Neutrophil (primary cell): ENCODE data around the gene POMP.

Experiments
- H3K27ac ChIP-seq: fragments of 200-600 bp; sonication (generic); 2 replicates; pipeline ENCODE4 v1.5.1; 2016; ENCODE audit warnings: mild to moderate bottlenecking, moderate library complexity
- H3K27me3 ChIP-seq: fragments of 200-600 bp; sonication (generic); 2 replicates; pipeline ENCODE4 v1.6.0; 2016; ENCODE audit warnings: mild to moderate bottlenecking
- H3K36me3 ChIP-seq: fragments of 200-600 bp; sonication (generic); 2 replicates; pipeline ENCODE4 v1.5.1; 2017
- H3K4me1 ChIP-seq, 2 experiments: fragments of 200-600 bp in 1 of 2; sonication (generic) in 1 of 2; 1 replicate in 1 of 2; 2 replicates in 1 of 2; pipeline versions ENCODE4 v1.5.1 to v1.6.1; 2013 to 2016; ENCODE audit warnings: low read depth in 1 of 2, low read length in 1 of 2, mild to moderate bottlenecking in 1 of 2, moderate library complexity in 1 of 2; ENCODE audit not compliant: control insufficient read depth in 1 of 2, insufficient read depth in 1 of 2
- H3K4me3 ChIP-seq, 2 experiments: fragments of 200-600 bp in 1 of 2; sonication (generic) in 1 of 2; 1 replicate in 1 of 2; 2 replicates in 1 of 2; pipeline ENCODE4 v1.5.1; 2013 to 2016; ENCODE audit warnings: low read depth in 1 of 2, low read length in 1 of 2, mild to moderate bottlenecking in 1 of 2, moderate library complexity in 1 of 2
- H3K9me3 ChIP-seq: fragments of 200-600 bp; sonication (generic); 2 replicates; pipeline ENCODE4 v1.5.1; 2016
- TF ChIP-seq, protein P1 (sequence below): fragments of 200-600 bp; sonication (generic); IDR thresholded peaks from 2 replicates; pipeline ENCODE4 v1.5.1; 2016; ENCODE audit warnings: antibody characterized with exemption

The POMP gene

DNA sequence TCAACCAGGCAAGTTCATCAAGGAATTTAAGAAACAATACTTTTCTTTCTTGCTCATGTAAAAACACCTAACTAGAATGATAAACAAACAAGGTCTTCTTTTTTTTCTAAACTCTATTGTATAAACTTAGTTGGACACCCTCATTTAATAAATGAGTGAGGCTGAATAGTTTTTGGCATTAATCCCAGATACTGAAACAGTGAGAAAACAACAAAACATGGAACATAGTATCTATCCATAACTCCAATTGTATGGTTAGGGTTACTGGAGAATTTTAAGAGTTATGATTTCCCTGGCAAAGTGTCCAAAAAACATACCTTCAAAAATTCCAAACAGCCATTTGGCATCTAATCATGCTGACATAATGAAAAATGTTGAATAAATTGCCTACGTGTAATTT, 5.8 kb upstream of the POMP start:
- TF ChIP-seq, protein P1, sequence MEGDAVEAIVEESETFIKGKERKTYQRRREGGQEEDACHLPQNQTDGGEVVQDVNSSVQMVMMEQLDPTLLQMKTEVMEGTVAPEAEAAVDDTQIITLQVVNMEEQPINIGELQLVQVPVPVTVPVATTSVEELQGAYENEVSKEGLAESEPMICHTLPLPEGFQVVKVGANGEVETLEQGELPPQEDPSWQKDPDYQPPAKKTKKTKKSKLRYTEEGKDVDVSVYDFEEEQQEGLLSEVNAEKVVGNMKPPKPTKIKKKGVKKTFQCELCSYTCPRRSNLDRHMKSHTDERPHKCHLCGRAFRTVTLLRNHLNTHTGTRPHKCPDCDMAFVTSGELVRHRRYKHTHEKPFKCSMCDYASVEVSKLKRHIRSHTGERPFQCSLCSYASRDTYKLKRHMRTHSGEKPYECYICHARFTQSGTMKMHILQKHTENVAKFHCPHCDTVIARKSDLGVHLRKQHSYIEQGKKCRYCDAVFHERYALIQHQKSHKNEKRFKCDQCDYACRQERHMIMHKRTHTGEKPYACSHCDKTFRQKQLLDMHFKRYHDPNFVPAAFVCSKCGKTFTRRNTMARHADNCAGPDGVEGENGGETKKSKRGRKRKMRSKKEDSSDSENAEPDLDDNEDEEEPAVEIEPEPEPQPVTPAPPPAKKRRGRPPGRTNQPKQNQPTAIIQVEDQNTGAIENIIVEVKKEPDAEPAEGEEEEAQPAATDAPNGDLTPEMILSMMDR = no peak
- Histone ChIP-seq H3K36me3 (no peaks in the 10 kb centered on the region), H3K27ac (no peak overlapping the region), H3K27me3 (no peaks in the 10 kb centered on the region), H3K4me3 (no peak overlapping the region), H3K4me1 (peaks cover 6 to 9% of the 10 kb centered on the region in 2 experiments), H3K9me3 (no peaks in the 10 kb centered on the region)

DNA sequence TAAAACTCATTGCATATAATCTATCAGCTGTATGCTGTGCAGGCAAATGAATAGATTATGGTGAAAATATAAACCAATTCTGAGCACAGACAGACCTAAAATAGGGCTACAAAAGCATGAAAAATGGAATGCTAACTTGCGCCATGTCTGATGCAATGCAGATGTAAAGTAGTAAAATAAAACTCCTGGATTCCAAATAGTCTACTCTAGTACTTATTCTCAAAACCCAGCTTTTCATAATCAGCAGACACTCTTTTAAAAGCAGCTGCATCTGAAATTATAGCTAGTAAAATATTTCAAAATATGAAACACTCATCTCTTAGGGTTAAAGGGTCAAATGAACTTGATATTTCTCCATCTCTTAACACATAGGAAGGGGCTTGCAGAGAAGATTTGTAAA, 4.7 kb upstream of the POMP start:
- no peaks in the 10 kb centered on the region for H3K27me3 ChIP-seq
- H3K27ac ChIP-seq = no peak overlapping the region
- TF ChIP-seq, protein P1 = no peak
- no peaks in the 10 kb centered on the region for H3K36me3 ChIP-seq
- H3K9me3 ChIP-seq = no peaks in the 10 kb centered on the region
- peaks cover 12 to 13% of the 10 kb centered on the region in 2 experiments for H3K4me1 ChIP-seq
- H3K4me3 ChIP-seq = no peak overlapping the region

DNA sequence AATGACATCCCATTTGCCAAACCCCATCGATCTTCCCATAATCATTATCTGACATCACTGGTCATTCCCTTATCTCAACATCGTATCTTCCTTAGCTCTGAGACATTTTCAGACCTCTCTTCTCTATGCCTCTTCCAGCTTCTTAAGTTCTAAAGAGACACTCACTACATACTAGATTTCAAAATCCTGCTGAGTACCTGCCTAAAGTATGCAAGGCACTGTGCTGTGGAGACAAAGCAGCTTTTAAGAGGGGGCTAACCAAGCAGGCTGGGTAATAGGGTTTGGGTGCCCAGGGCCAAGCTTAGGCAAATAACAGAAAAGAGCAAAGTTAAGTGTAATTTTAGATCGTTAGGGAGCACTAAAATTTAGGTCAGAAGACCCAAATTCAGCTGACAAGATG, 3.4 kb upstream of the POMP start:
- no peak overlapping the region for H3K4me3 ChIP-seq
- no peaks in the 10 kb centered on the region for H3K27me3 ChIP-seq
- no peaks in the 10 kb centered on the region for H3K9me3 ChIP-seq
- H3K36me3 ChIP-seq = no peaks in the 10 kb centered on the region
- TF ChIP-seq, protein P1 = no peak
- H3K4me1 ChIP-seq = peaks cover 22 to 26% of the 10 kb centered on the region in 2 experiments
- H3K27ac ChIP-seq = no peak overlapping the region

DNA sequence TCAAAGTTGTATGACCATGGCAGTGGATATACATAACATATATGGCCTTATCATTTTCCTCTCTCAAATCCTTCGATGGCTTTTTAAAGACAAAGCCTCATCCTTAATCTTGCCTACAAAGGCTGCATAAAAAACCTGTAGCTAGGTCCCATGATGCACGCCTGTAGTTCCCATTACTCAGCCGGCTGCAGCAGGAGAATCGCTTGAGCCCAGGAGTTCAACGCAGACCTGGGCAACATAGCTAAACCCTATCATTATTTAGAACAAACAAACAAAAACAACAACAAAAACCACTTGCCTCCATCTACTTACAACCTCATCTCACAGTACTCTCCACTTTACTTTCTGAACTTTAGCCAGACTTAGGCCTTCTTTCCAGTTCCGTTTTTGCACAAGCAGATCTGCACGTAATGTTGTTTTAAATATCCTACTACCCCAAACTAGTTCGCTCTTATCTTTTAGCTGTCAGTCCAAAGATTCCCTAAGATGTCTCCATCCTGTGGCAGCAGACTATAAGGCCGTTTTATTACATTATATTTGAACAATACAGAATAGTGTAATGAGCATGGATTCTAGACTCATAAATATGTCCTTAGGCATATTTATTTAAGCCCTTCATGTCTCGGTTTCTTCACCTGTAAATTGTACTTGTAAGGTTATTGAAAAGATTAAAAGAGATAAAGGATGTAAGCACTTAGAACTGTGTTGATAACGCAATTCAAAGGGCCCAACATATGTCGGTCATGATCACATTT, 969 bp upstream of the POMP start:
- peaks cover 11% of the 10 kb centered on the region for H3K36me3 ChIP-seq
- H3K4me1 ChIP-seq = peaks cover 24 to 27% of the 10 kb centered on the region in 2 experiments
- H3K4me3 ChIP-seq = peak overlapping the region; percentile 77 to 85
- H3K27me3 ChIP-seq = no peaks in the 10 kb centered on the region
- TF ChIP-seq, protein P1 = no peak
- H3K27ac ChIP-seq = peak overlapping the region; percentile 93
- H3K9me3 ChIP-seq = no peaks in the 10 kb centered on the region

DNA sequence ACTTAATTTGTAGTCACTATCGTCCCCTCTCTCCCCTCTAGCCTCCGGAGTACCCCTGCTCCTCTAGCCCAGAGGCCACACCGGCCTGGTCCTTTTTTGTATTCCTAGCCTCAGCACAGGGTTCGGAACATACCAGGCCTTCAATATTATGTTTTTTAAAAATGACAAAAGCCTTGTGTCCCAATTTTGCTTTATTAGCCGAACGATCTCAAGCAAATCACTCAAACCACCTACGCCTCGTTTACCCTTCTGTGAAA, 463 bp upstream of the POMP start:
- Histone ChIP-seq H3K27ac (peak overlapping the region; percentile 93), H3K4me3 (peak overlapping the region; percentile 77 to 85), H3K9me3 (no peaks in the 10 kb centered on the region), H3K27me3 (no peaks in the 10 kb centered on the region), H3K36me3 (peaks cover 15% of the 10 kb centered on the region), H3K4me1 (peaks cover 24 to 27% of the 10 kb centered on the region in 2 experiments)
- TF ChIP-seq, protein P1 = no peak
